Stimulated activated naive B cell treated with anti-CD40 and anti-IgM and Interleukin-4, amounts not matched to agents 10 μg/mL and 1 μg/mL and 100 μg/mL, for 72 hours (primary cell): Measurements from ENCODE around the gene PCCA.
"Not testable (repeated sequence)": the region's sequence is repeated elsewhere in the genome, so short reads cannot be mapped to it uniquely, and the experiment has no call there.

Source experiments
- ATAC-seq, 2 donors: fragments of 150-1000 bp; cut with Tn5 transposase; replicated peaks; 2 replicates each; pipeline ENCODE4 v1.10.0; 2021; ENCODE audit warnings: moderate library complexity in 1 of 2
- DNase-seq: peaks from one replicate; pipeline ENCODE4 v3.0.0; 2021
- H3K27ac Mint-ChIP-seq: one replicate; pipeline ENCODE4 v1.8.0; 2022; ENCODE audit warnings: mild to moderate bottlenecking, mixed read lengths
- H3K27me3 Mint-ChIP-seq, 2 donors: one replicate each; pipeline ENCODE4 v1.8.0; 2022; ENCODE audit warnings: mixed read lengths in 2 of 2
- H3K36me3 Mint-ChIP-seq, 2 donors: one replicate each; pipeline ENCODE4 v1.8.0; 2022; ENCODE audit warnings: mixed read lengths in 2 of 2, mild to moderate bottlenecking in 1 of 2
- H3K4me1 Mint-ChIP-seq, 2 donors: one replicate each; pipeline ENCODE4 v1.8.0; 2022; ENCODE audit warnings: mixed read lengths in 2 of 2, mild to moderate bottlenecking in 1 of 2
- H3K4me3 Mint-ChIP-seq, 2 donors: one replicate each; pipeline ENCODE4 v1.8.0; 2022; ENCODE audit warnings: mild to moderate bottlenecking in 2 of 2, mixed read lengths in 2 of 2, moderate library complexity in 1 of 2
- H3K9me3 Mint-ChIP-seq, 2 donors: one replicate each; pipeline ENCODE4 v1.8.0; 2022; ENCODE audit warnings: mixed read lengths in 2 of 2, mild to moderate bottlenecking in 1 of 2

PCCA gene

DNA sequence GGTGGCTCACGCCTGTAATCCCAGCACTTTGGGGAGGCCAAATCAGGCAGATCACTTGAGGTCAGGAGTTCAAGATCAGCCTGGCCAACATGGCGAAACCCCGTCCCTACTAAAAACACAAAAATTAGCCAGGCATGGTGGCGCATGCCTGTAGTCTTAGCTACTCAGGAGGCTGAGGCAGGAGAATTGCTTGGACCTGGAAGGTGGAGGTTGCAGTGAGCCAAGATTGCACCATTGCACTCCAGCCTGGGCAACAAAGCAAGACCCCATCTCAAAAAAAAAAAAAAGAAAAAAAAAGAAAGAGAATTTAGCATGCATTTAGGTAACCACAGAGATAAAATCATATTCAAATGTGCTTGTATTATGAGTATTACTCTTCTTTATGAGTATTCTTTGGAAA, 85.6 kb downstream of the PCCA start:
- DNase-seq, H3K4me1 Mint-ChIP-seq, ATAC-seq, H3K9me3 Mint-ChIP-seq, H3K4me3 Mint-ChIP-seq, H3K27ac Mint-ChIP-seq, H3K27me3 Mint-ChIP-seq: not testable (repeated sequence)
- peaks cover 6 to 10% of the 10 kb centered on the region in 2 donors for H3K36me3 Mint-ChIP-seq

DNA sequence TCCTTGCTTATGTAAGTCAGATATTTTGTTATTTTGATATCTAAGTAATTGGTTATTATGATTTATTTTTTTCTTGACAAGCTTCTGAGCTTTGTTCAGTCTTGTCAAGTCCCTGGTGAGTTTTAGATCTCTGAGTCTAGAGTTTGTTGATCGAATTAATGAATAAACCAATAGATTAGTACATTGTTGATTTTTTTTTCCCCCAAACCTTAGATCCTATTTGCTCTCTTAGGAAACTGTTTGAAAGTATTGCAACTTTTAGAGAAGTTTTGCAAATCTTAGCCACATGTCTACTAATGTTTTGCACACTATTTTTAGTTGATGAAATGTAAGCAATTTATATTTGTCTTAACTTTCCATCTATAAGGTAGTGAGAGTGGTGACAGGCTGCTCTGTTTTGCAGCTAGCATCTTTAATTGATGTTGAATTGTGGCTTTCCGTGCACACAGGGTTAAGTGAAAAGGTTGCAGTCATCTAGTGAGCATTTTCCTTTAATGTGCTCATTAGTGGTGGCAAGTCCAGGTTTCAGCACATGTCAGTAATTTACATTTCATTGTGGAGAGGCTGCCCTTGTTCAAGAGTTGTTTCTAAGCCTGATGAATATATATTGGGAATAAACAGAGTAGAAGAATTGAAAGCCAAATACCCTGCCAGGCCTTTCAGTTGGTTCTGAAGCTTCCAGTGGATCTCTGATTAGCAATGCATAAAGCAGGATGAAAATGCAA, 86.3 kb downstream of the PCCA start:
- no peak overlapping the region for H3K27ac Mint-ChIP-seq
- no peak for DNase-seq

DNA sequence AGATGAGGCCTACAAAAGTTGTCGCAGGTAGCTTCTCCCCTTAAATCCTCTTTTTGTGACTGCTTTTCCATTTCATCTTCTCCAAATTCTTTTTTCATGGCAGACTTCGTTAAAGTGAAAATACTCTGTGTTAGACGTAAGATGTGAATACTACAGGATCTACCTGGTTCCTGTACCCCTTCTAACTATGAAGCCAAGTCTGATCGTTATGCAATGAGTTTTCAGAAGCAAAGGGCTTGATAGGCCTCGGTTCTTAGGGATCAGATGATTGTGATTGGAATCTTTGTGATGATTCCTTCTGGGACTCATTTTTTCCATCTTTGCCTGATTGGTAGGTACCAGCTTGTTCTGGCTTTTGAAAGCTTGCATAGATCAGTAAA, 86.9 kb downstream of the PCCA start:
- no peak overlapping the region for H3K27ac Mint-ChIP-seq
- H3K36me3 Mint-ChIP-seq = peaks cover 6 to 10% of the 10 kb centered on the region in 2 donors
- no peak for DNase-seq
- H3K4me3 Mint-ChIP-seq = no peak overlapping the region
- H3K4me1 Mint-ChIP-seq = no peaks in the 10 kb centered on the region
- H3K9me3 Mint-ChIP-seq = peaks cover 0 to 1% of the 10 kb centered on the region in 2 donors
- no peaks in the 10 kb centered on the region for H3K27me3 Mint-ChIP-seq
- no peak for ATAC-seq

More for the DNA sequence above, 86.3 kb downstream of the PCCA start:
- no peaks in the 10 kb centered on the region for H3K27me3 Mint-ChIP-seq
- H3K36me3 Mint-ChIP-seq = peaks cover 6 to 10% of the 10 kb centered on the region in 2 donors
- H3K4me1 Mint-ChIP-seq = no peaks in the 10 kb centered on the region
- no peak overlapping the region for H3K4me3 Mint-ChIP-seq
- no peak for ATAC-seq
- peaks cover 0 to 1% of the 10 kb centered on the region in 2 donors for H3K9me3 Mint-ChIP-seq

DNA sequence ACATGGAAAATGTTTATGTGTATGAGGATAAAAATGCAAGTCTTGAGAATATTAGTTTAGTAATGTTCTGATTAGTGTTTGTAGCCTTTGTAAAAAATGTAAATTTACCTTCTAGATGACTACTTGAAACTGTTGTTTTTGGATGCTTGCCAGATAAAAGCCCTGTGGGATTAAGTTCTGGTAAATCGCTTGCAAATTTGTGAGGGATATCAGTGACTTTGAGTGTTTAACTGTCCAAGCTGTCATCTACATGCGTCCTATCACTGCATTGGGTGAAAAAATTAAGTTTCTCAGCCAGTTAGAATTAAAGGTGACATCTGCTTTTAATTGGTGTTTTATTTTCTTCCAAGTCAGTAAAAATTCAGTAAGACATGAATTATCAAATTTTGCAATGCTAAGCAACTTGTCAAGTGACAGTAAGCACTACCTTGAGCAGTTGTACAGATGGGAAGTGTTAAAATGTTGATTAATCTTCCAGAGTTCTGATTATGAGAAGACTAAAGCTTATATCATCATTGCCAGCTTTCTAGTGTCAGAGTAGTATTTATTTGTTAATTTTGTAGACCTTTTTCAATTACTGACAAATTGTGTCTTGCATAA, 88.0 kb downstream of the PCCA start:
- no peak overlapping the region for H3K27ac Mint-ChIP-seq
- ATAC-seq = no peak

DNA sequence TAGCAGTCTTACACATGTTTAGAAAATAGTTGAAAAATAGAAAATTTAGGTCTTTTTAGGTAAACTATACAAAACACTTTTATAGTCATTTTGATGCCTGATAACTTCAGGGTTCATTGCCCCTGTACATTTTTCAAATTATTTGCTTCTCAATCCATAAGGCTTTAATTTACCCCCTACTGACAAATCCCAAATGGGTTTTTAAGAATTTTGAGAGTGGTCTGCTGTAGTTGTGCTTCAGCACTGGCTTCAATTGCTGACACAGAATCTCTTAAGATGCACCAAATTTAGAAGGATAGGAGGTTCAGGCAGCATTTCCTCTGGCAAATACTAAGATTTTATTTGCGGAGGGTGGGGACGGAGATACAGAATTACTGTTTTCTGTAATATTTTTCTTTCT, 89.4 kb downstream of the PCCA start:
- Mint-ChIP-seq H3K36me3 (peaks cover 0 to 5% of the 10 kb centered on the region in 2 donors), H3K4me1 (no peaks in the 10 kb centered on the region)

More for the DNA sequence above, 88.0 kb downstream of the PCCA start:
- Mint-ChIP-seq H3K36me3 (peaks cover 4 to 10% of the 10 kb centered on the region in 2 donors), H3K4me1 (no peaks in the 10 kb centered on the region), H3K27me3 (no peaks in the 10 kb centered on the region), H3K4me3 (no peak overlapping the region), H3K9me3 (peaks cover 0 to 1% of the 10 kb centered on the region in 2 donors)
- no peak for DNase-seq

DNA sequence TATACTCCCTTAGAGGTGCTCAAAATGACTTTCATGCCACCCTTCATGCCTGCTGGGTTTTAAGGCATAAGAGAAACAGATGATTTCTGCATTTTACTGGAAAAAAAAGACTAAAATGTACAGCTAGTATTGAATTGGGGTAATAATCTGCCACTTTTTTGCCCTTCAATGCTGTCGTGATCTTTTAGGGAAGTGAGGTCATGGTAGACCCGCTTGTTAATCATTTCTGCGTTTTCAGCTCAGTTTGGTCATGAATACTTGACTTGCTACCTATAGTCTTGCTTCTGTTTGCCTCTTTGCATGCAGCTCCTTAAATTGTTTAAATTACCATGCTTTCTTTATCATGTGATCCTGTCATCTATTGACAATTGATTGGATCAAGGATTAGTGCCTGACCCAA, 90.4 kb downstream of the PCCA start:
- Mint-ChIP-seq H3K4me1 (no peaks in the 10 kb centered on the region), H3K4me3 (no peak overlapping the region), H3K27me3 (no peaks in the 10 kb centered on the region), H3K27ac (no peak overlapping the region), H3K9me3 (no peaks in the 10 kb centered on the region), H3K36me3 (no peaks in the 10 kb centered on the region)
- no peak for ATAC-seq
- no peak for DNase-seq

More for the DNA sequence above, 89.4 kb downstream of the PCCA start:
- Mint-ChIP-seq H3K9me3 (no peaks in the 10 kb centered on the region), H3K4me3 (no peak overlapping the region), H3K27ac (no peak overlapping the region), H3K27me3 (no peaks in the 10 kb centered on the region)
- ATAC-seq (no peak), DNase-seq (no peak)

DNA sequence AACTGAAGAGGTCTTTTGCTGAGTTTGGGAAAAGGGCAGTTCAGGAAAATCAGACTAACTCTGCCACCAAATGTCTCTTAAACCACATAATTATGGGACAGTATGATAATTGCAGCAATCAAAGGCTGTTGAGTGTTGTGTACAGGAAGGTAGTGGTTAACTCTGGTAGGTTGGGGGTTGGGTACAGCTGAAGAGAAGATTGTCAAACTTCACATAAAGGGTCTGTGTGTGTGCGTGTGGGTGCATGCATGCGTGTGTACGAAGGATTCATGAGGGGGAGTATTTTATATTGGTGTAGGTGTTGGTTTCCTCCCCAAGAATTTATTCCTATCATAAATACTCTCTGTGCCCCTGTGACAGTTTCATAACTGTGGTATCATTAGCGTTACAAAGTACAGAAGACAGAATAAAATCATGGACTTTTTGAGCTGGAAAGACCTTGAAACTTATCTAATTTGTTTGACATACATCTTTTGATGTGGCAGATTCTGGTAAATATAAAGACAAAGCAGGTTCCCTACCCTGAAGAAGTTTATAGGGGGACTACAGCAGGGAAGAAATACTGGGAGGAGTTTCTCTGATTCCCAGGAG, 94.1 kb downstream of the PCCA start:
- Mint-ChIP-seq H3K9me3 (peaks cover 0 to 1% of the 10 kb centered on the region in 2 donors), H3K4me3 (no peak overlapping the region), H3K4me1 (no peaks in the 10 kb centered on the region), H3K27me3 (no peaks in the 10 kb centered on the region), H3K27ac (no peak overlapping the region), H3K36me3 (peaks cover 0 to 2% of the 10 kb centered on the region in 2 donors)
- ATAC-seq = no peak
- DNase-seq = no peak

DNA sequence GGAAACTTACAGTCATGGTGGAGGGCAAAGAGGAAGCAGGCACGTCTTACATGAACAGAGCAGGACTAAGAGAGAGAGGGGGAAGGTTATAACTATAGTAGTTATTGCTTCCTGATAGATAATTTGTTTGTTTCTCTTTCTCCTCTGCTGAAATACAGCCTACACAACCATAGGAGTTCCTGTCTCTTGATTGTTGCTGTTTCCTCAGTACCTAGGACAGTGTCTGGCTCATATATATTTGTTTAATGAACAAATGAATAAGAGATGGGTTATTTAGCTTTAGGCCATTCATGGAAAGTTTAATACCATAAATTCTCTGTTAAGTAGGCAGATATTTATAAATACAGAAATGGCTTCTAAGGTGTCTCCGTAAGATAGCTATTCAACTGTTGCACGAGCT, 95.2 kb downstream of the PCCA start:
- H3K9me3 Mint-ChIP-seq = peaks cover 0 to 1% of the 10 kb centered on the region in 2 donors
- H3K27ac Mint-ChIP-seq = no peak overlapping the region
- peak in 1 of 2 donors; percentile 16 for ATAC-seq

DNA sequence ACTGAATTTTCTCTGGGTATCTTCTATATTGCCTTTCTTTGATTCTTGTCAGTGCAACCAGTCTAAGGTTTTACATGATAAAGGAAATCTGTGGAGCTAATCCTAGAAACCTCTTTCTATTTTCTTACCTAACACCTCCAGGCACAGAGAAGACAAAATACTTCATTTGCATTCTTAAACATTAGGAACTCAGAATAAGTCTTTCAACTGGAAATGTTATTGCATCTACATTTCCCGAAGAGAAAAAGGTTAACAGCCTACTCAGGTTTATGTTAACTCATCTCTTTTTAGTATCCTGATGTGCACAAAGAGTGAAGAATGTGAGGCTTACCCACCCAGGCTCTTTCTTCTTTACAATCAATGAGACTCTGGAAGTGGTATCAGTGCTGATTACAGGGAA, 106.7 kb downstream of the PCCA start:
- Mint-ChIP-seq H3K9me3 (no peaks in the 10 kb centered on the region), H3K27me3 (no peaks in the 10 kb centered on the region), H3K4me1 (no peaks in the 10 kb centered on the region), H3K36me3 (peaks cover 0 to 4% of the 10 kb centered on the region in 2 donors), H3K4me3 (no peak overlapping the region), H3K27ac (no peak overlapping the region)
- DNase-seq = no peak
- no peak for ATAC-seq

More for the DNA sequence above, 95.2 kb downstream of the PCCA start:
- Mint-ChIP-seq H3K4me3 (no peak overlapping the region), H3K27me3 (no peaks in the 10 kb centered on the region), H3K4me1 (no peaks in the 10 kb centered on the region), H3K36me3 (peaks cover 0 to 2% of the 10 kb centered on the region in 2 donors)
- no peak for DNase-seq

DNA sequence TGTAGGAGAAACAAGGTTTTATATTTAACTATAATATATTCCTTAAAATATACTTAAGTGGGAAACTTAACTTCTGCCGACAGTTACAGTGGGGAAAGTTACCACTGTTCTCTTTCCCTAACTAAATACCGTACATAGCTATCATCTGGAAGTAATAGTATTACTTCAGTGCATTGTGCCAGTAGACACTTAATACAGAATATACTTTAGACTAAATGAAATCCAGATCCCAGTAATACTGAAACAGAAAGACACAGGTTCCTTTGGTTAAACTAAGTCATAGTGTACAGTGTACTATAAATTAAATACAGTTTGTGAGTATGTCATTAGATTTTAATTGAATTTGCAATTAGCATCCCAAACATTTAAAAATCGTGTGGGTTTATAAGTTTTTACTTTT, 107.5 kb downstream of the PCCA start:
- no peak overlapping the region for H3K27ac Mint-ChIP-seq
- H3K4me1 Mint-ChIP-seq = no peaks in the 10 kb centered on the region
- DNase-seq (no peak), ATAC-seq (no peak)
- H3K36me3 Mint-ChIP-seq = peaks cover 0 to 4% of the 10 kb centered on the region in 2 donors
- no peaks in the 10 kb centered on the region for H3K27me3 Mint-ChIP-seq
- H3K9me3 Mint-ChIP-seq = no peaks in the 10 kb centered on the region
- no peak overlapping the region for H3K4me3 Mint-ChIP-seq

DNA sequence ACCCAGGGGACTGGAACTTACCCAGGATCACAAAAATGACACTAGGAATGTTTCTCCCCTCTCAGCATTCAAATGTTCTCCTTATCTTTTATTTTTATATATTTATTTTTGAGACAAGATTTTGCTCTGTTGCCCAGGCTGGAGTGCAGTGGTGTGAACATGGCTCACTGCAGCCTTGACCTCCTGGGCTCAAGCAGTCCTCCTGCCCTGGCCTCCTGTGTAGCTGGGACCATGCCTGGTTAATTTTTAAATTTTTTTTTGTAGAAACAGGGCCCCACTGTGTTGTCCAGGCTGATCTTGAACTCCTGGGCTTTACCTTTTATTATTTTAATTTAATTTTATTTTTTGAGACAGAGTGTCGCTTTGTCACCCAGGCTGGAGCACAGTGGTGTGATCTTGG, 108.2 kb downstream of the PCCA start:
- Mint-ChIP-seq H3K4me3 (no peak overlapping the region), H3K36me3 (peaks cover 0 to 4% of the 10 kb centered on the region in 2 donors), H3K4me1 (no peaks in the 10 kb centered on the region), H3K9me3 (no peaks in the 10 kb centered on the region), H3K27ac (no peak overlapping the region), H3K27me3 (no peaks in the 10 kb centered on the region)
- DNase-seq = no peak
- no peak for ATAC-seq

DNA sequence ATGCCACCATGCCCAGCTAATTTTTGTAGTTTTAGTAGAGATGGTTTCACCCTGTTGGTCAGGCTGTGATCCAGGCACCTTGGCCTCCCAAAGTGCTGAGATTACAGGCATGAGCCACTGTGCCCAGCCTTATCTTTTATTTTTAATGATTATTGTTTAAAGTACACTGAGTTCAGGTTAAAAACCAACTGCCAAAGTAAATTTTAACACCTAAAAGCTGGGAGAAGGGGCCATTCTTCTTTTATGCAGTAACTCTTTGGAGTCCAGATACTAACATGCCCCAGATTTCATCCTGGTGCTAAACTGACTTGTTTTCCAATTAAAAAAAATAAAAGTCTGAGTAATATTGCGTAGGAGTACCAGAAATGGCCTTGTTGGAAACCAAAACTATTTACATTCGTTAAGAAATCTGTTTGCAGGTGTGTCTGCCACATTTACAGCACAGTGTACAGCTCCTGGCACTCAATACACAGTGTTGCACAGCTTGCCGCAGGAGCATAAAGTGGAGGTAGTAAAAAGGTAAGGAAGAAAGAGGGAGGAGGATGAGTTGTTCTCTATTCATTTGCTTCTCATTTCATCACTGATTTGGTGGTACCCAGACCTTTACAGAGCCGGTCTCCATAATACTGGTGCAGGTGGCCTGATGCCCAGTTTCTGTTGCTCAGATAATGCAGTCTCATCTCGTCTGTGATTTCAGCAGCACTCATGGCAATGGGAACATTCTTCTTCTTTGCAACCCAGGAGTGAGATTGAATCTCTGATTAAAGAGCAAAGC, 108.9 kb downstream of the PCCA start:
- no peak for ATAC-seq
- Mint-ChIP-seq H3K27ac (no peak overlapping the region), H3K4me3 (no peak overlapping the region), H3K27me3 (no peaks in the 10 kb centered on the region), H3K9me3 (peaks cover 0 to 2% of the 10 kb centered on the region in 2 donors), H3K36me3 (peaks cover 0 to 8% of the 10 kb centered on the region in 2 donors), H3K4me1 (no peaks in the 10 kb centered on the region)
- DNase-seq = no peak

DNA sequence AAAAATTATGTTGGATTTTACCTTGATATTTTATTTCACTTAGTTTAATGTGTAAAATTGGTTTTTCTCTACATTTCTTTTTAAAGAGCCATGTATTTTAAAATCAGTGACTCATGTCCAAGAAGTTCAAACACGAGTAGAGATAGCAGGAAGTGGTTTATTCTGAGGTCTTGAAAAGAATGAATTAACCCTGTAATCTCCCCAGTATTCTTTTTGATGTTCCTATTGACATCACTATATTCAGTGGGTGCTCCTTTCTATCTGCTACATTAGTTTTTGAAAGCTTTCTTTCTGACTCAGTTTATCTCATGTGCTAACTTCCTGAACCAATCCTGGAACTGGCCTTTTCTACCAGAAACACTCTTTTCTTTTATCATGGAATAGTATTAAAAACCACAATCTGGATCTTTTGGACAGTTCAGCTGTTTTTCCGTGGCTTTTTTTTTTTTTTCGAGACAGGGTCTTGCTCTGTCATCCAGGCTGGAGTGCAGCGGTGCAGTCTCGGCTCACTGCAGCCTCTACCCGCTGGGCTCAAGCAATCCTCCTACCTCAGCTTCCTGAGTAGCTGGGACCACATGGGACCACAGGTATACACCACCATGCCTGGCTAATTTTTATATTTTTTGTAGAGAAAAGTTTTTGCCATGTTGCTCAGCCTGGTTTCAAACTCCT, 114.9 kb downstream of the PCCA start:
- no peak overlapping the region for H3K27ac Mint-ChIP-seq
- DNase-seq = no peak
- H3K4me1 Mint-ChIP-seq = peaks cover 5 to 17% of the 10 kb centered on the region in 2 donors
- H3K4me3 Mint-ChIP-seq = peak overlapping the region; percentile 1 to 11
- ATAC-seq = peak; percentile 79 to 90
- H3K27me3 Mint-ChIP-seq = peaks cover 0 to 8% of the 10 kb centered on the region in 2 donors
- H3K36me3 Mint-ChIP-seq = peaks cover 1 to 5% of the 10 kb centered on the region in 2 donors
- H3K9me3 Mint-ChIP-seq = peaks cover 0 to 2% of the 10 kb centered on the region in 2 donors

DNA sequence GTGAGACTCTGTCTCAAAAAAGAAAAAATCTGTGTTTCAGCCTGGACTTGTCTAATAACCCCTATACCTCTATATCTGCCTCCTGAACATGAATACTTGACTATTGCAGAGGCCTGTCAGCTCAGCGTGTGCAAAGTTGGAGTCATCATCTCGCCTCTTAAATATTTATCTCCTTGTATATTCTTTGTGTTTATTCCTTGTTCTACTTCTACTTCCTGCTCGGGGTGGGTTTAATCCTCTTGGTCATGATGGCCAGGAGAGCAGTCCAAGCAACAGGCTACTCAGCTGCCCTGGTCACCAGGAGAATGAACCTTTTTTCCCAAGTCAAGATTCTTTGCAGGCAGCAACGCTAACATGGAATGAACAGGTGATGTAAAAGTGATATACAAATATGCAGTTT, 119.1 kb downstream of the PCCA start:
- Mint-ChIP-seq H3K27ac (no peak overlapping the region), H3K36me3 (peaks cover 6 to 21% of the 10 kb centered on the region in 2 donors), H3K9me3 (peaks cover 0 to 3% of the 10 kb centered on the region in 2 donors), H3K4me3 (no peak overlapping the region), H3K27me3 (peaks cover 0 to 8% of the 10 kb centered on the region in 2 donors), H3K4me1 (peaks cover 17 to 26% of the 10 kb centered on the region in 2 donors)
- no peak for ATAC-seq
- DNase-seq = no peak
